ENCODE results near the gene UNK. TPM values are rescaled to one million over a fixed set of nuclear protein-coding genes. Genes with fewer than 3 reads are reported as not detected.

The UNK gene, protein sequence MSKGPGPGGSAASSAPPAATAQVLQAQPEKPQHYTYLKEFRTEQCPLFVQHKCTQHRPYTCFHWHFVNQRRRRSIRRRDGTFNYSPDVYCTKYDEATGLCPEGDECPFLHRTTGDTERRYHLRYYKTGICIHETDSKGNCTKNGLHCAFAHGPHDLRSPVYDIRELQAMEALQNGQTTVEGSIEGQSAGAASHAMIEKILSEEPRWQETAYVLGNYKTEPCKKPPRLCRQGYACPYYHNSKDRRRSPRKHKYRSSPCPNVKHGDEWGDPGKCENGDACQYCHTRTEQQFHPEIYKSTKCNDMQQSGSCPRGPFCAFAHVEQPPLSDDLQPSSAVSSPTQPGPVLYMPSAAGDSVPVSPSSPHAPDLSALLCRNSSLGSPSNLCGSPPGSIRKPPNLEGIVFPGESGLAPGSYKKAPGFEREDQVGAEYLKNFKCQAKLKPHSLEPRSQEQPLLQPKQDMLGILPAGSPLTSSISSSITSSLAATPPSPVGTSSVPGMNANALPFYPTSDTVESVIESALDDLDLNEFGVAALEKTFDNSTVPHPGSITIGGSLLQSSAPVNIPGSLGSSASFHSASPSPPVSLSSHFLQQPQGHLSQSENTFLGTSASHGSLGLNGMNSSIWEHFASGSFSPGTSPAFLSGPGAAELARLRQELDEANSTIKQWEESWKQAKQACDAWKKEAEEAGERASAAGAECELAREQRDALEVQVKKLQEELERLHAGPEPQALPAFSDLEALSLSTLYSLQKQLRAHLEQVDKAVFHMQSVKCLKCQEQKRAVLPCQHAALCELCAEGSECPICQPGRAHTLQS
- polyA plus RNA-seq (2013, experiment 1 of 2) = 26.1 TPM
- polyA plus RNA-seq (2013, experiment 2 of 2) = 24.3 TPM

GRCh38 chr17:75784473-75785015 lies at the start of gene UNK:
Gene UNK (plus strand): TSS chr17:75784806. CDS start chr17:75784881, 75 bp downstream.
- Histone ChIP-seq H3K36me3 (ENCODE audit: control insufficient read depth, insufficient read depth, low read length) (no peaks in the 10 kb centered on the region), H3K4me2 (ENCODE audit: low read length) (peak within 1 kb of the TSS; percentile 36), H2BK15ac (replicated peaks; ENCODE audit: low read depth) (no peak within 1 kb of the TSS), H3K4me1 (ENCODE audit: control insufficient read depth, low read depth, low read length) (no peaks in the 10 kb centered on the region), H3K27me3 (ENCODE audit: insufficient read depth, low read length, poor library complexity) (no peaks in the 10 kb centered on the region), H2AK5ac (ENCODE audit: low read length) (peak within 1 kb of the TSS; percentile 10), H3K56ac (ENCODE audit: low read length) (peak within 1 kb of the TSS; percentile 80), H3K79me1 (ENCODE audit: low read length) (peaks cover 1% of the 10 kb centered on the region), H3K27ac (ENCODE audit: low read depth, low read length) (peak within 1 kb of the TSS; percentile 96), H3K79me2 (ENCODE audit: control insufficient read depth, insufficient read depth, low read length) (peaks cover 35% of the 10 kb centered on the region), H3K18ac (ENCODE audit: low read length) (peak within 1 kb of the TSS; percentile 31), H2BK120ac (ENCODE audit: low read depth, low read length) (no peak within 1 kb of the TSS), H3K4ac (ENCODE audit: low read depth, low read length) (peak within 1 kb of the TSS; percentile 95), H2BK5ac (ENCODE audit: low read length) (peak within 1 kb of the TSS; percentile 76), H3K9ac (ENCODE audit: low read length) (peak within 1 kb of the TSS; percentile 77), H3K23ac (ENCODE audit: low read length) (no peak within 1 kb of the TSS), H4K8ac (ENCODE audit: low read depth, low read length) (peak within 1 kb of the TSS; percentile 99), H3K4me3 (ENCODE audit: low read length) (peak within 1 kb of the TSS; percentile 75), H4K5ac (ENCODE audit: low read length) (peak within 1 kb of the TSS; percentile 47)
- WGBS (ENCODE audit: extremely low coverage, insufficient coverage, low lambda C conversion rate) = no CpG with 5 or more reads among the region's 45 CpGs
- DNase-seq = peak; percentile 100

DNA sequence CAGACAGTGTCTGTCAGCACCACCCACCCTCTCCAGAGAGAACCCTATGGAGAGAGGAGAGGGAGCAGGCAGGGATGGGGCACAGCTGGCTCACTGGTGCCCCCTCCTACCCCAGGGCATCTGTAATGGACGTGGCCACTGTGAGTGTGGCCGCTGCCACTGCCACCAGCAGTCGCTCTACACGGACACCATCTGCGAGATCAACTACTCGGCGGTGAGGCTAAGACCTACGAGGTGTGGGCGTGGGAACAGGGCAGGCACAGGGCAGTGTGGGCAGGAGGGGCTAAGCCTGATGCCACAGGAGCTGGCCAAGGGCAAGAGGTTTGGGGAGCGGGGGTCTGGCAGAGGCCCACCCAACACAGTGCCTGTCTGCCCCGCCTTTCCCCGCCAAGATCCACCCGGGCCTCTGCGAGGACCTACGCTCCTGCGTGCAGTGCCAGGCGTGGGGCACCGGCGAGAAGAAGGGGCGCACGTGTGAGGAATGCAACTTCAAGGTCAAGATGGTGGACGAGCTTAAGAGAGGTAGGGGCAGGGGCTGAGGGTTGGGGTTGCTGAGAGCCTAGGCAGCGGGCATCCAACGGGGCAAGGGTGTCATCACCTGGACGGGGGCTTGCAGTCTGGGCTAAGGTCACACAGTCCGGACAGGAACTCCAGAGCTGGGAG lies 48.3 kb upstream of the UNK start:
- H2BK15ac ChIP-seq (replicated peaks; ENCODE audit: low read depth) = no peak overlapping the region
- H3K4me2 ChIP-seq (ENCODE audit: low read length) = no peak overlapping the region
- no peak overlapping the region for H3K18ac ChIP-seq (ENCODE audit: low read length)
- H3K36me3 ChIP-seq (ENCODE audit: control insufficient read depth, insufficient read depth, low read length) = no peaks in the 10 kb centered on the region
- no peak overlapping the region for H2BK5ac ChIP-seq (ENCODE audit: low read length)
- no peak for DNase-seq
- no peaks in the 10 kb centered on the region for H3K4me1 ChIP-seq (ENCODE audit: control insufficient read depth, low read depth, low read length)
- no peak overlapping the region for H3K23ac ChIP-seq (ENCODE audit: low read length)
- no peak overlapping the region for H3K4me3 ChIP-seq (ENCODE audit: low read length)
- no peak overlapping the region for H4K5ac ChIP-seq (ENCODE audit: low read length)
- no peak overlapping the region for H3K4ac ChIP-seq (ENCODE audit: low read depth, low read length)
- no peaks in the 10 kb centered on the region for H3K79me1 ChIP-seq (ENCODE audit: low read length)
- no peak overlapping the region for H3K27ac ChIP-seq (ENCODE audit: low read depth, low read length)
- no peak overlapping the region for H4K8ac ChIP-seq (ENCODE audit: low read depth, low read length)
- no peak overlapping the region for H2AK5ac ChIP-seq (ENCODE audit: low read length)
- no peaks in the 10 kb centered on the region for H3K27me3 ChIP-seq (ENCODE audit: insufficient read depth, low read length, poor library complexity)
- H3K79me2 ChIP-seq (ENCODE audit: control insufficient read depth, insufficient read depth, low read length) = no peaks in the 10 kb centered on the region
- no peak overlapping the region for H3K56ac ChIP-seq (ENCODE audit: low read length)
- no peak overlapping the region for H2BK120ac ChIP-seq (ENCODE audit: low read depth, low read length)
- WGBS (ENCODE audit: extremely low coverage, insufficient coverage, low lambda C conversion rate) = no CpG with 5 or more reads among the region's 26 CpGs
- no peak overlapping the region for H3K9ac ChIP-seq (ENCODE audit: low read length)

DNA sequence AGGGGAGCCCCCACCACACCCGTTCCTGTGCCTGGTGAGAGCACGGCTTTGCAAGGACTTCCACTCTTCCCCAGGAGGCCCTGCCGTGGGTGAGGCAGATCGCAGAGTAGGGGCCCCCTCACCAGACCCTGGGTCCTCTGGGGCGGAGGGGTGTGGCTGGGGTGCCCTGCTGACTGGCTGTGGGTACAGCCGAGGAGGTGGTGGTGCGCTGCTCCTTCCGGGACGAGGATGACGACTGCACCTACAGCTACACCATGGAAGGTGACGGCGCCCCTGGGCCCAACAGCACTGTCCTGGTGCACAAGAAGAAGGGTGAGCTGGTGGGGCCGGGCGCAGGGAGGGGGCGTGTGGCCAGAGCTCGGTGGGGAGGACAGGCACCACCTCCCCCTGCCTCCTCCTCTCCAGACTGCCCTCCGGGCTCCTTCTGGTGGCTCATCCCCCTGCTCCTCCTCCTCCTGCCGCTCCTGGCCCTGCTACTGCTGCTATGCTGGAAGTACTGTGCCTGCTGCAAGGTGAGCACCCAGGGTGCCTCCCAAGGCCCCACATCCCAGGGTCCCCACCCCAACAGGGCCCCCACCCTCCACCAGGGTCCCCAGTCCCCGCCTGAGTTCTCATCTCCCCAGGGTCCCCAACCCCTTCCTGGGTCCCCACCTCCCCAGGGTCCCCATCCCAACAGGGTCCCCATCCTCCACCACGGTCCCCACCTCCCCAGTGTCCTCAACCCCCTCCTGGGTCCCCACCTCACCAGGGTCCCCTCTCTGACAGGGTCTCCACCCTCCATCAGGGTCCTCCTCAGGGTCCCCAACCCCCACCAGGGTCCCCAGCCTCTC lies 47.3 kb upstream of the UNK start:
- no peak overlapping the region for H2BK120ac ChIP-seq (ENCODE audit: low read depth, low read length)
- DNase-seq = no peak
- no peak overlapping the region for H2AK5ac ChIP-seq (ENCODE audit: low read length)
- no peaks in the 10 kb centered on the region for H3K79me2 ChIP-seq (ENCODE audit: control insufficient read depth, insufficient read depth, low read length)
- H3K4me3 ChIP-seq (ENCODE audit: low read length) = no peak overlapping the region
- H3K4me1 ChIP-seq (ENCODE audit: control insufficient read depth, low read depth, low read length) = no peaks in the 10 kb centered on the region
- H3K23ac ChIP-seq (ENCODE audit: low read length) = no peak overlapping the region
- H3K56ac ChIP-seq (ENCODE audit: low read length) = no peak overlapping the region
- no peak overlapping the region for H2BK5ac ChIP-seq (ENCODE audit: low read length)
- H4K8ac ChIP-seq (ENCODE audit: low read depth, low read length) = no peak overlapping the region
- no peak overlapping the region for H4K5ac ChIP-seq (ENCODE audit: low read length)
- no peak overlapping the region for H3K4ac ChIP-seq (ENCODE audit: low read depth, low read length)
- no peak overlapping the region for H3K4me2 ChIP-seq (ENCODE audit: low read length)
- H3K79me1 ChIP-seq (ENCODE audit: low read length) = no peaks in the 10 kb centered on the region
- H3K27me3 ChIP-seq (ENCODE audit: insufficient read depth, low read length, poor library complexity) = no peaks in the 10 kb centered on the region
- no peak overlapping the region for H2BK15ac ChIP-seq (replicated peaks; ENCODE audit: low read depth)
- no peaks in the 10 kb centered on the region for H3K36me3 ChIP-seq (ENCODE audit: control insufficient read depth, insufficient read depth, low read length)
- H3K27ac ChIP-seq (ENCODE audit: low read depth, low read length) = no peak overlapping the region
- H3K9ac ChIP-seq (ENCODE audit: low read length) = no peak overlapping the region
- no CpG with 5 or more reads among the region's 20 CpGs for WGBS (ENCODE audit: extremely low coverage, insufficient coverage, low lambda C conversion rate)
- H3K18ac ChIP-seq (ENCODE audit: low read length) = no peak overlapping the region

DNA sequence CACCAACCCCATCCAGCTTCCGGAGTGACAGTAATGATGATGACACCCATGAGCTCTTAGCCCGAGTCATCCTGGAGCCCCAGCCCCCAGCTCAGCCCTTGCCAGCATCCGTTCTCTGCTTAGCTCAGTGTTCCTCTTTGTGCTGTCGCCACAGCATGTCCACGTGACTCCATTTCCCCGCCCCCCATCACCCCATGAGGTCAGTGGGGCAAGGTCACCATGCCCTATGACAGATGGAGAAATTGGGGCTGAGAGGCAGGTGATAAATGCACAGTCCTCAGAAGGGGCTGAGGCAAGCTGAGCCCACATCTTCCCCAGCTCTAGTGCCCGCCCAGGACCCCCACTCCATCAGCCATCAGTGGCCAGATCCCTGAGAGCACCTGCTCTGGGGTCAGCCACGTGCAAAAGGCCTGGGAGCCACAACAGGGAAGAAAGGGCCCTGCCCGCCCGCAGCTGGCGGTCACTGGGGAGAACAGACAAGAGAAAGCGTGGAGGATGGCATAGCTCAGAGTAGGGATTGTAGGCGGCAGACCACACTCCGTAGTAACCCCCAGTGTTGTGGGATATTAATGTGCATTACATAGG lies 46.3 kb upstream of the UNK start:
- Histone ChIP-seq H3K18ac (ENCODE audit: low read length) (no peak overlapping the region), H2AK5ac (ENCODE audit: low read length) (no peak overlapping the region), H2BK5ac (ENCODE audit: low read length) (no peak overlapping the region), H3K36me3 (ENCODE audit: control insufficient read depth, insufficient read depth, low read length) (no peaks in the 10 kb centered on the region), H2BK120ac (ENCODE audit: low read depth, low read length) (no peak overlapping the region), H3K9ac (ENCODE audit: low read length) (no peak overlapping the region), H3K56ac (ENCODE audit: low read length) (no peak overlapping the region), H3K79me1 (ENCODE audit: low read length) (no peaks in the 10 kb centered on the region), H4K8ac (ENCODE audit: low read depth, low read length) (no peak overlapping the region), H4K5ac (ENCODE audit: low read length) (no peak overlapping the region), H3K4me2 (ENCODE audit: low read length) (no peak overlapping the region), H2BK15ac (replicated peaks; ENCODE audit: low read depth) (no peak overlapping the region), H3K27me3 (ENCODE audit: insufficient read depth, low read length, poor library complexity) (no peaks in the 10 kb centered on the region), H3K4me3 (ENCODE audit: low read length) (no peak overlapping the region), H3K4ac (ENCODE audit: low read depth, low read length) (no peak overlapping the region), H3K23ac (ENCODE audit: low read length) (no peak overlapping the region), H3K27ac (ENCODE audit: low read depth, low read length) (no peak overlapping the region), H3K79me2 (ENCODE audit: control insufficient read depth, insufficient read depth, low read length) (no peaks in the 10 kb centered on the region), H3K4me1 (ENCODE audit: control insufficient read depth, low read depth, low read length) (no peaks in the 10 kb centered on the region)
- DNase-seq = no peak
- no CpG with 5 or more reads among the region's 14 CpGs for WGBS (ENCODE audit: extremely low coverage, insufficient coverage, low lambda C conversion rate)

DNA sequence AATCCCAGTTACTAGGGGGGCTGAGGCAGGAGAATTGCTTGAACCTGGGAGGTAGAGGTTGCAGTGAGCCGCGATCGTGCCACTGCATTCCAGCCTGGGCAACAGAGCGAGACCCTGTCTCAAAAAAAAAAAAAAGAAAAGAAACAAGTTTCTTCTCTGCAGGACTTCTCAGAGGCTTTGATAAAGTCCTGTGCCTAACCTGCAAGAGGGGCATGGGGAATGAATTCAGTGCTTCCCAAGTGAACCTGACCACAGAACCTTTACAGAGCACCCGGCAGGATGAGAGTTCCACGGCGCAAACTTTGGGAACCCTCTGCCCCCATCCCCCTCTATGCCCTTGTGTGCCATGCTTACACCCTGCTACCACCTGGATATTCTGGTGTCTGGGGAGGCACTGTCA lies 45.4 kb upstream of the UNK start:
- Histone ChIP-seq H2BK15ac (replicated peaks; ENCODE audit: low read depth) (no peak overlapping the region), H3K27me3 (ENCODE audit: insufficient read depth, low read length, poor library complexity) (no peaks in the 10 kb centered on the region), H3K4ac (ENCODE audit: low read depth, low read length) (no peak overlapping the region), H4K8ac (ENCODE audit: low read depth, low read length) (no peak overlapping the region), H3K4me1 (ENCODE audit: control insufficient read depth, low read depth, low read length) (no peaks in the 10 kb centered on the region), H3K4me2 (ENCODE audit: low read length) (no peak overlapping the region), H2AK5ac (ENCODE audit: low read length) (no peak overlapping the region), H3K56ac (ENCODE audit: low read length) (no peak overlapping the region), H3K79me2 (ENCODE audit: control insufficient read depth, insufficient read depth, low read length) (no peaks in the 10 kb centered on the region), H3K27ac (ENCODE audit: low read depth, low read length) (no peak overlapping the region), H3K9ac (ENCODE audit: low read length) (no peak overlapping the region), H2BK120ac (ENCODE audit: low read depth, low read length) (no peak overlapping the region), H2BK5ac (ENCODE audit: low read length) (no peak overlapping the region), H4K5ac (ENCODE audit: low read length) (no peak overlapping the region), H3K18ac (ENCODE audit: low read length) (no peak overlapping the region), H3K4me3 (ENCODE audit: low read length) (no peak overlapping the region), H3K36me3 (ENCODE audit: control insufficient read depth, insufficient read depth, low read length) (no peaks in the 10 kb centered on the region), H3K23ac (ENCODE audit: low read length) (no peak overlapping the region), H3K79me1 (ENCODE audit: low read length) (no peaks in the 10 kb centered on the region)
- WGBS (ENCODE audit: extremely low coverage, insufficient coverage, low lambda C conversion rate) = no CpG with 5 or more reads among the region's 7 CpGs
- DNase-seq = no peak

All from mesendoderm (in vitro differentiated cells).